Hepatocyte (in vitro differentiated cells): ENCODE results near the gene ATAT1.

Source experiments
- EZH2 ChIP-seq: fragments of 200-600 bp; sonication (generic); IDR thresholded peaks from 2 replicates; pipeline ENCODE4 v1.6.1; 2016; ENCODE audit warnings: antibody characterized with exemption, mild to moderate bottlenecking, borderline replicate concordance
- EZH2phosphoT487 ChIP-seq: fragments of 200-600 bp; sonication (generic); IDR thresholded peaks from one replicate; pipeline ENCODE4 v1.6.1; 2018; ENCODE audit warnings: antibody characterized with exemption, mild to moderate bottlenecking, low read depth, moderate library complexity; ENCODE audit not compliant: unreplicated experiment, severe bottlenecking
- TF ChIP-seq, protein P1 (sequence below): fragments of 200-600 bp; sonication (generic); IDR thresholded peaks from 2 replicates; pipeline ENCODE4 v1.5.1; 2016; ENCODE audit warnings: antibody characterized with exemption, mild to moderate bottlenecking; ENCODE audit not compliant: poor library complexity

- TF ChIP-seq, protein P1, sequence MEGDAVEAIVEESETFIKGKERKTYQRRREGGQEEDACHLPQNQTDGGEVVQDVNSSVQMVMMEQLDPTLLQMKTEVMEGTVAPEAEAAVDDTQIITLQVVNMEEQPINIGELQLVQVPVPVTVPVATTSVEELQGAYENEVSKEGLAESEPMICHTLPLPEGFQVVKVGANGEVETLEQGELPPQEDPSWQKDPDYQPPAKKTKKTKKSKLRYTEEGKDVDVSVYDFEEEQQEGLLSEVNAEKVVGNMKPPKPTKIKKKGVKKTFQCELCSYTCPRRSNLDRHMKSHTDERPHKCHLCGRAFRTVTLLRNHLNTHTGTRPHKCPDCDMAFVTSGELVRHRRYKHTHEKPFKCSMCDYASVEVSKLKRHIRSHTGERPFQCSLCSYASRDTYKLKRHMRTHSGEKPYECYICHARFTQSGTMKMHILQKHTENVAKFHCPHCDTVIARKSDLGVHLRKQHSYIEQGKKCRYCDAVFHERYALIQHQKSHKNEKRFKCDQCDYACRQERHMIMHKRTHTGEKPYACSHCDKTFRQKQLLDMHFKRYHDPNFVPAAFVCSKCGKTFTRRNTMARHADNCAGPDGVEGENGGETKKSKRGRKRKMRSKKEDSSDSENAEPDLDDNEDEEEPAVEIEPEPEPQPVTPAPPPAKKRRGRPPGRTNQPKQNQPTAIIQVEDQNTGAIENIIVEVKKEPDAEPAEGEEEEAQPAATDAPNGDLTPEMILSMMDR = no peak
- TF ChIP-seq EZH2 (no peak), EZH2phosphoT487 (no peak)
These were observed 29.8 kb downstream of the ATAT1 start for GRCh38 chr6:30656513-30656912.
